GM12873 (cell line): Measurements from ENCODE around the gene ATG10.

Source experiments
- TF ChIP-seq, protein P1 (sequence below): IDR thresholded peaks from 2 replicates; pipeline ENCODE4 v1.5.1; 2012; ENCODE audit warnings: low read depth, mild to moderate bottlenecking, moderate library complexity, low read length, control low read depth; ENCODE audit not compliant: insufficient read depth; ENCODE audit errors: missing control alignments

ATG10 gene

DNA sequence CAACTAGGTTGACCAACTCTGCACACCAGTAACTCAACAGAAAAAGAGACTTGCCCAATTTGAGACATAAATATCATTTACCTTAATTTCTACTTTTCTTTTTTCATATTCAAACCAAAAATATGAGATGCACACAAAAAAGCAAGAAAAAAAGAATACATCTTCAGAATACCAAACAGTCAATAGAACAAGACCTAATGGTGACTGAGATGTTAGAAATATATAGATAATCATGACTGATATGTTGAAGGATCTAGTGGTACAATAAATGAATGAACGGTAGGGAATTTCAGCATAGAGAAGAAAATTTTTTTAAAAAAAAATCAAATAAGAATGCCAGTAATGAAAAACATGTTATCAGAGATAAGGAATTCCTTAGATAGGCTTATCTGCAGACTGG lies 29.1 kb upstream of the ATG10 start:
- TF ChIP-seq, protein P1, sequence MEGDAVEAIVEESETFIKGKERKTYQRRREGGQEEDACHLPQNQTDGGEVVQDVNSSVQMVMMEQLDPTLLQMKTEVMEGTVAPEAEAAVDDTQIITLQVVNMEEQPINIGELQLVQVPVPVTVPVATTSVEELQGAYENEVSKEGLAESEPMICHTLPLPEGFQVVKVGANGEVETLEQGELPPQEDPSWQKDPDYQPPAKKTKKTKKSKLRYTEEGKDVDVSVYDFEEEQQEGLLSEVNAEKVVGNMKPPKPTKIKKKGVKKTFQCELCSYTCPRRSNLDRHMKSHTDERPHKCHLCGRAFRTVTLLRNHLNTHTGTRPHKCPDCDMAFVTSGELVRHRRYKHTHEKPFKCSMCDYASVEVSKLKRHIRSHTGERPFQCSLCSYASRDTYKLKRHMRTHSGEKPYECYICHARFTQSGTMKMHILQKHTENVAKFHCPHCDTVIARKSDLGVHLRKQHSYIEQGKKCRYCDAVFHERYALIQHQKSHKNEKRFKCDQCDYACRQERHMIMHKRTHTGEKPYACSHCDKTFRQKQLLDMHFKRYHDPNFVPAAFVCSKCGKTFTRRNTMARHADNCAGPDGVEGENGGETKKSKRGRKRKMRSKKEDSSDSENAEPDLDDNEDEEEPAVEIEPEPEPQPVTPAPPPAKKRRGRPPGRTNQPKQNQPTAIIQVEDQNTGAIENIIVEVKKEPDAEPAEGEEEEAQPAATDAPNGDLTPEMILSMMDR, result no peak

DNA sequence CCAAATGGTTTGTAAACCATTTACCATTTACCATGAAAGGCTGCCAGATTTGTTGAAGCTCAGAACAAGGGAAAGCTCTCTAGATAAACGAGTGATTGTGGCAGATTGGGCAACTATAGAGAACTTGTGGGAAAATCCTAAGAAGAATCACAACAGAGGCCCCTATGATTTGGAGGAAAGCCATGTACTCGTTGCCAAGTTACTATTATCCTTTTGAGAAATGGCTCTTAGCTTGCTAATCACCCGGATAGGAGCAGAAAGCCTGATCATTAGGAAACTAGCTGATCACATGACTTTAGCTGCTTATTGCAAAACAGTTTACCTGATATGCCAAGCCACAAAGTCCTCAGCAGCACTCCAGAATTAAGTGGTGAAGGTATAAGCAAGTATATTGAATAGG lies 23.5 kb upstream of the ATG10 start:
- TF ChIP-seq, protein P1, result no peak

DNA sequence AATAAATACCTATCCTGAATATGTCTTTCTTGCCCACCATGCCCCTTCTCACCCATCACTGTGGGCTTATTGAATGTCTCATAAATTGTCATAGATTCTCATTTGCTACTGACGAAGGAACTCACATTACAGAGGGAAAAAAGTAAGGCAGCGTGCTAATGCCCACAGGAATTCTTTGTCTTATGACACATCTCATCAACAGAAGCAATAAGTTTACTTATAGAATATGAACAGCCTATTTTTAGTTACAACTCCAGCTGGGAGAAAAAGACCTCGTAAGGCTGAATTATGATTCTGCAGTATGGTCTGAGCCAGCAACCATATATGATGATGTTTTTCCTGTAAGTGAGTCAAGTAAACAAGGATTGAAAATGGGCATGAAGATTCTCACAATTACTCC lies 22.4 kb upstream of the ATG10 start:
- TF ChIP-seq, protein P1, result no peak

DNA sequence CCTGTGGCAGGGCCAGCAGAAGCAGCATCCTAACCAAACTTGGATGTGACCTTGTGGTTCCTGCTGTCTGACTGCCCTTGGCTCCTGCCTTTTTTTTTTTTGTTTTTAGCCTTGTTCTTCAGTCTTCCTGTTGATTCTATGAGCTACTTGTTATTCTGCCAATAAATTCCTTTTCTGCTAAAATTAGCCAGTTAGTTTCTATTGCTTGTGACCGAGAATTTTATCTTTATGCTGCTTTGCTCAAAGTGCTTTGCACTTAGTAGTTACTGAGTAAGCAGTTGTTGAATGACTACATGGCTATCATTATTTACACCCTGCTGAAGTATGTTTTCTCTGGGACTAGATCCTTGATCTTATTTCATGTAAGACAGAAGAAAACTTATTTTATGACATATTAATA lies 20.8 kb upstream of the ATG10 start:
- TF ChIP-seq, protein P1, result no peak

DNA sequence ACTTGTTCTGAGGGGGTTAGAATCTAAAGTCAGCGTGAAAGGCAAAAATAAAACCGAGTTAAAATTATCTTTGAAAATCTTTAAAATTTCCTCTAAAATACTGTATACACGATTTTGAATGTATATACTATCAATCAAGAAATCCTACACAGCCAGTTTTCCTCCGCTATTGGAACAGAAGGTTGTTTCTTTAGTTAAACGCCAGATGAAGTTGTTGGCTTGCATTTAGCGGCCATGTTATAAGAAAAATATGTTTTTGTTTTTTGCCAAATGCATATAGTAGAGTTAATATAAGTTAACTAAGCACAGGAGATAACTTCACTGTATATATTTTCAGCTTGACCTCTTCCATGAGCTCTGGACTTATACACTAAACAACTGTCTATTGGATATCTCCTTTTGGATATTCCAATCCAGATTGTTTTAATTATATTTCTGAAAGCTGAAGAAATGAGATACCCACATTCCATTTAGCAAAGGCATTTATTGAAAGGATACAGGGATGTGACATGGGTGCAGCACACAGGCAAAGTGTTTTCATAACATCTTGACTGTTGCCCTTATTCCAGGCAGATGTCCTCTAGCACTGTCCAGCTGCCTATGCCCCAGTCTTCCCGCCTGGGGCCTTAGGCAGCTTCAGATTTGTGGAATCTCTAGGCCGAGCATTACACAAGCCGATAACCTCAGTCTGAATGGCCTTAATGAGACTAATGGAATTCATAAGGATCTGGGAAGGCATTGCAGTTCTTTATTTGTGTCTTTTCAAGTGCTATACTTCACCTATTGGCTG lies 10.0 kb upstream of the ATG10 start:
- TF ChIP-seq, protein P1, result no peak

DNA sequence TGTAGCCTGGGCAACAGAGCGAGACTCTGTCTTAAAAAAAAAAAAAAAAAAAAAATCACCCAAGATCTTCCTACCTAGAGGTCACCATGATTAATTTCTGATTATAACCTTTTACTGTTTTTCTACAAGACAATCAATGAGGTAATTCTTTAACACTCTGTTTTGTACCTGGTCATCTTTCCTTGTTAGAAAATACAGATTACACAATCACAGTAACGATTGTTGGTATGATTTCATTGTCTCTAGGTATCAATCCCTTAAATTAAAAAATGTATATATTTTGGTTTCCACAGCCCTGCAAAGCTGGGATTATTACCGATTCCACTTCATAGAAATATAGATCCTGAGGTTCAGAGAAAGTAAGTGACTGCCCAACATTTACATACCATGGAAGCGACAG lies 8.3 kb upstream of the ATG10 start:
- TF ChIP-seq, protein P1, result no peak

DNA sequence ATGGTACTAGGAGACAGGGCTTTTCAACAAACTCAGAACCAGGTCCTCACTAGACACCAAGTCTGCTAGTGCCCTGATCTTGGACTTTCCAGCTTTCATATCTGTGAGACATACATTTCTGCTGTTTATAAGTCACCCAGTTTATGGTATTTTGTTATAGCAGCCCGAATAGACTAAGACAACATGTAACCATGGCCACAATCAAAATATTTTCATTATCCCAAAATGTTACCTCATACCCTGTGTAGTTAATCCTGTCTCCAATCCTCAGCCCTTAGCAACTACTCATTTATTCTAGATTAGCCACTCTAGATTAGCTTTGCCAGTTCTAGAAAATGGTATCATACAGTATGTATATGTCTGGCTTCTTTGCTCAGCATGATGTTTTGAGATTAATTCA lies 6.3 kb upstream of the ATG10 start:
- TF ChIP-seq, protein P1, result no peak
